HAP-1 (cell line): ENCODE data around the gene PPP2R5B.
A peak's percentile ranks its signal among the peaks of the same experiment; 100 is the strongest.

Experiments
- DNase-seq, 2 experiments: peaks; one replicate each; pipeline ENCODE4 v3.0.0-alpha.2; 2016 to 2020; ENCODE audit warnings: low spot score in 2 of 2
- H3K27me3 ChIP-seq: fragments of 250-450 bp; sonication (Bioruptor Pico); 2 replicates; pipeline ENCODE4 v1.5.1; 2020; ENCODE audit warnings: low read depth, mild to moderate bottlenecking, moderate library complexity
- H3K36me3 ChIP-seq: fragments of 250-450 bp; sonication (Bioruptor Pico); replicated peaks from 2 replicates; pipeline ENCODE4 v1.5.1; 2020; ENCODE audit warnings: mild to moderate bottlenecking
- H3K4me1 ChIP-seq: fragments of 250-450 bp; sonication (Bioruptor Pico); 2 replicates; pipeline ENCODE4 v1.5.1; 2020; ENCODE audit warnings: mild to moderate bottlenecking
- H3K4me3 ChIP-seq: fragments of 250-450 bp; sonication (Bioruptor Pico); 2 replicates; pipeline ENCODE4 v1.5.1; 2020; ENCODE audit warnings: mild to moderate bottlenecking, moderate library complexity
- H3K9me3 ChIP-seq: fragments of 250-450 bp; sonication (Bioruptor Pico); 2 replicates; pipeline ENCODE4 v1.5.1; 2020; ENCODE audit warnings: mild to moderate bottlenecking, moderate library complexity
- in situ Hi-C: fragments of 300-500 bp; cut with MboI; formaldehyde crosslinking; loops from 3 replicates; pipeline ENCODE4 v1.14.3; 2020; ENCODE audit warnings: low sequenced_read_pairs, inconsistent platforms, mixed read lengths

The PPP2R5B gene

DNA sequence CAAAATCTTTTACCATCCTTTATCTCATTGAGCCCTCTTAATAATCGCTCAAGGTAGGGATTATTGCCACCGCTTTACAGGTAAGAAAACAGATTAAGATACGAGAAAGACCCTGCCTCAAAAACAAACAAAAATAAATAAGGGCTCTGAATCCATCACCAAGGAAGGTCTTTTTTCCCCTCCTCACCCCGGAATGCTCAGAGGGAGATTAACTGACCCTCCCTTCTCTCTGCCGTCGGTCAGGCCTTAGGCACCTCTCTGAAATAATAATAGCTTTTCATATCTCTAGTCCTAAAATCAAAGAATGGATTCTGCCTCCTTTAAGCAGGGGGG, 6.9 kb upstream of the PPP2R5B start:
- in situ Hi-C loops, result no loop called here
- peak overlapping the region; percentile 27 for H3K4me3 ChIP-seq

DNA sequence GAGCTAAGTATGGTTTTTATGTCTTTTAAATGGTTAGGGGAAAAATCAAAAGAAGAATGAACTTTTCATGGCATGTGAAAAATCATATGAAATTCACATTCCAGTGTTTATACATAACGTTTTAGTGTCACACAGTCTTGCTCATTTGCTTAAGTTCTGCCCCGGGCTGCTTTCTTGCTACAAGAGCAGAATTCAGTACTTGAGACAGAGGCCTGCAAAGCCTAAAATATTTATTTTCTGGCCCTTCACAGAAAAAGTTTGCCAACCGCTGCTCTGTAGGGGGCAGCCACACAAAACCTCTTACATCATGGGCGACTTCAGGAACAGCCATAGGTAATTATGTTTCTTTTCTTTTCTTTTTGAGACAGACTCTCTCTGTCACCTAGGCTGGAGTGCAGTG, 6.5 kb upstream of the PPP2R5B start:
- no peaks in the 10 kb centered on the region for H3K9me3 ChIP-seq
- H3K36me3 ChIP-seq, result peaks cover 2% of the 10 kb centered on the region; the same call in 1 of the 2 replicates
- peak; percentile 7 to 37 for DNase-seq
- H3K4me3 ChIP-seq, result peak overlapping the region; percentile 27
- no peaks in the 10 kb centered on the region for H3K27me3 ChIP-seq
- H3K4me1 ChIP-seq, result peaks cover 9% of the 10 kb centered on the region
- in situ Hi-C loops, result no loop called here

More for the DNA sequence above, 6.9 kb upstream of the PPP2R5B start:
- H3K36me3 ChIP-seq, result peaks cover 2% of the 10 kb centered on the region; the same call in 1 of the 2 replicates
- H3K9me3 ChIP-seq, result no peaks in the 10 kb centered on the region
- H3K27me3 ChIP-seq, result no peaks in the 10 kb centered on the region
- DNase-seq, result peak in 1 of 2 experiments; percentile 5
- H3K4me1 ChIP-seq, result peaks cover 9% of the 10 kb centered on the region

- in situ Hi-C loops, result no loop called here
- Histone ChIP-seq H3K4me1 (peaks cover 12% of the 10 kb centered on the region), H3K9me3 (no peaks in the 10 kb centered on the region), H3K36me3 (no peaks in the 10 kb centered on the region), H3K27me3 (no peaks in the 10 kb centered on the region), H3K4me3 (no peak overlapping the region)
- DNase-seq, result no peak
Observed at GRCh38 chr11:64919627-64920026, 4.9 kb upstream of the PPP2R5B start.

- in situ Hi-C loops, result no loop called here
- peaks cover 15% of the 10 kb centered on the region for H3K4me1 ChIP-seq
- H3K27me3 ChIP-seq, result no peaks in the 10 kb centered on the region
Observed at GRCh38 chr11:64920124-64920523, 4.4 kb upstream of the PPP2R5B start.

GRCh38 chr11:64921384-64921783, 3.1 kb upstream of the PPP2R5B start:
- DNase-seq, result no peak
- no peaks in the 10 kb centered on the region for H3K27me3 ChIP-seq
- H3K4me3 ChIP-seq, result no peak overlapping the region
- no peaks in the 10 kb centered on the region for H3K9me3 ChIP-seq
- peaks cover 13% of the 10 kb centered on the region for H3K4me1 ChIP-seq
- in situ Hi-C loops, result no loop called here
- H3K36me3 ChIP-seq, result no peaks in the 10 kb centered on the region

More at GRCh38 chr11:64920124-64920523, 4.4 kb upstream of the PPP2R5B start:
- no peak for DNase-seq
- no peaks in the 10 kb centered on the region for H3K36me3 ChIP-seq
- H3K4me3 ChIP-seq, result no peak overlapping the region
- no peaks in the 10 kb centered on the region for H3K9me3 ChIP-seq

DNA sequence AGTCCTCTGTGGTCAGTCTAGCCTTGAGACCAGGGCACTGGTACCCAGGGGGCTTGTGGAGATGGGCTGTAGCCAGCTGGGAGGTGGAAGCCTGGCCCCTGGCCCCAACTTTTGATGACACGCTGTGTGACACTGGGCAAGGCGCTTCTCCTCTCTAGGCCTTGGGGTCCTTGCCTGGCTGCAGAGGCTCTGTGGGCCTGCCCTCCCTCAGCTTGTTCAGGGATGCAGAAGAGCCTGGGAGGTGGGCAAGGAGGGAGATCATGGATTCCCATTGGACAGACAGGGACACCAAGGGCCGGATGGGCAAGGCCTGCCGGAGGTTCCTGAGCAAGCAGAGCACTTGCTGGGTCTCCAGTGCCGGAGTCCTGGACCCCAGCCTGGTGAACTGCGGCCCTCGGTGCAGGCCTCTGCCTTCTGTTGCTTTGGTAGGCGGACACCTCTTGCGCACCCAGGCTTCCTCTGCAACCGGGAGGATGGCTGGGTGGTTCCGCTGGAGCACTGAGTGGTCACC, 1.3 kb upstream of the PPP2R5B start:
- DNase-seq, result no peak
- in situ Hi-C loops, result no loop called here
- Histone ChIP-seq H3K27me3 (no peaks in the 10 kb centered on the region), H3K9me3 (no peaks in the 10 kb centered on the region), H3K4me1 (peaks cover 9% of the 10 kb centered on the region), H3K4me3 (no peak overlapping the region), H3K36me3 (no peaks in the 10 kb centered on the region)

DNA sequence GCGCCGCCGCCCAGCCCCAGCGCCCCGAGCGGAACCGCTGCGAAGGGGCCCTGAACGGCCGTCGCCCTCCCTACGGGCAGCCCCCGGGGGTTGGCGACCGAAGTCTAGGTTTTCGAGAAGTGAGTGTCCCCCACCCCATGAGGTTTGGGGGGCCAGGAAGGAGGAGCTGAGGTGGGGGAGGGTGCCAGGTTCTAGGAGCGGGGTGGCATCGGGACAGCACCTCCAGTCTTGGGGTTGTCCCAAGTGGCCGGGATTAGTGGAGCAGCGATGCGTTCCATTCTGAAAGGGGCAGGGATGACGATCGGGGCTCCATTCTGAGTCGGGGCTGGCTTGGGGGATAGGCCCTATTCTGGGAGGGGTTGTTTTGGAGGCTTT, 408 bp downstream of the PPP2R5B start:
- peak overlapping the region; percentile 48 for H3K4me3 ChIP-seq
- H3K9me3 ChIP-seq, result no peaks in the 10 kb centered on the region
- no peaks in the 10 kb centered on the region for H3K27me3 ChIP-seq
- no peaks in the 10 kb centered on the region for H3K36me3 ChIP-seq
- in situ Hi-C loops, result no loop called here
- H3K4me1 ChIP-seq, result peaks cover 9% of the 10 kb centered on the region
- peak in 1 of 2 experiments; percentile 26 for DNase-seq

GRCh38 chr11:64925536-64926436, 1.3 kb downstream of the PPP2R5B start:
- DNase-seq, result no peak
- H3K4me1 ChIP-seq, result peaks cover 9% of the 10 kb centered on the region
- no peaks in the 10 kb centered on the region for H3K36me3 ChIP-seq
- H3K4me3 ChIP-seq, result peak overlapping the region; percentile 48
- H3K9me3 ChIP-seq, result no peaks in the 10 kb centered on the region
- H3K27me3 ChIP-seq, result no peaks in the 10 kb centered on the region
- in situ Hi-C loops, result no loop called here

DNA sequence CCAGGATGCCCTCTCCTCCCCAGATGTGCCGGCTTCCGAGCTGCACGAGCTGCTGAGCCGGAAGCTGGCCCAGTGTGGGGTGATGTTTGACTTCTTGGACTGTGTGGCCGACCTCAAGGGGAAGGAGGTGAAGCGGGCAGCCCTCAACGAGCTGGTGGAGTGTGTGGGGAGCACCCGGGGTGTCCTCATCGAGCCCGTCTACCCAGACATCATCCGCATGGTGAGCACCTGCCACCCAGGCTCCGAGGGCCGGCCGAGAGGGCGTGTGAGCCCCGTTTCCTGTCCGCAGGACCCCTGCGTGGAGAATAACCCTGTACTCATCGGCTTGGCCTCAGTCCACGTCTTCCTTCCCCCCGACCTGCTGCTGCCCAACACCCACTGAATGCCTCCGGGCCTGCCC, 2.2 kb downstream of the PPP2R5B start:
- H3K4me1 ChIP-seq, result peaks cover 9% of the 10 kb centered on the region

GRCh38 chr11:64928957-64929356, 4.5 kb downstream of the PPP2R5B start:
- no peak overlapping the region for H3K4me3 ChIP-seq
- H3K9me3 ChIP-seq, result no peaks in the 10 kb centered on the region
- in situ Hi-C loops, result no loop called here
- no peak for DNase-seq
- H3K4me1 ChIP-seq, result peaks cover 9% of the 10 kb centered on the region
- H3K36me3 ChIP-seq, result no peaks in the 10 kb centered on the region
- no peaks in the 10 kb centered on the region for H3K27me3 ChIP-seq

More for the DNA sequence above, 2.2 kb downstream of the PPP2R5B start:
- Histone ChIP-seq H3K4me3 (no peak overlapping the region), H3K36me3 (no peaks in the 10 kb centered on the region), H3K27me3 (no peaks in the 10 kb centered on the region), H3K9me3 (no peaks in the 10 kb centered on the region)
- in situ Hi-C loops, result no loop called here
- DNase-seq, result no peak

DNA sequence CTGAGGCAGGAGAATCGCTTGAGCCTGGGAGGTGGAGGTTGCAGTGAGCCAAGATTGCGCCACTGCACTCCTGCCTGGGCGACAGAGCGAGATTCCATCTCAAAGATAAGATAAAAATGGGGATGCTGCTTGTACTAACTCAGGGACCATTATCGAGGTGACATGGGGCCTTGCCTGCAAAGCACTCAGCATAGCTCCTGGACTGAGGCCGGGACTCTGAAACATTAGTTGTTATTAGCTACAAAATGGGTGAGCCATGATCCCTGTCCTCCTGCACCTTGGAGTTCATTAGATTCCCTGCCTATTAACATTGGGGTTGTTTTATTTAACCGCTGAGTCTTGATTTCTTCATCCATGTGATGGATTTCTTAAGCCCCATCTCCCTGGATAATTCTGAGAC, 5.1 kb downstream of the PPP2R5B start:
- Histone ChIP-seq H3K36me3 (no peaks in the 10 kb centered on the region), H3K9me3 (no peaks in the 10 kb centered on the region), H3K27me3 (no peaks in the 10 kb centered on the region), H3K4me3 (no peak overlapping the region), H3K4me1 (peaks cover 6% of the 10 kb centered on the region)
- DNase-seq, result no peak
- in situ Hi-C loops, result no loop called here

GRCh38 chr11:64930340-64930739, 5.9 kb downstream of the PPP2R5B start:
- no peak for DNase-seq
- in situ Hi-C loops, result no loop called here
- Histone ChIP-seq H3K36me3 (no peaks in the 10 kb centered on the region), H3K9me3 (no peaks in the 10 kb centered on the region), H3K27me3 (no peaks in the 10 kb centered on the region), H3K4me1 (peaks cover under 1% of the 10 kb centered on the region), H3K4me3 (no peak overlapping the region)

GRCh38 chr11:64931290-64931689, 6.8 kb downstream of the PPP2R5B start:
- no peak for DNase-seq
- Histone ChIP-seq H3K4me3 (no peak overlapping the region), H3K4me1 (no peaks in the 10 kb centered on the region), H3K9me3 (no peaks in the 10 kb centered on the region), H3K36me3 (no peaks in the 10 kb centered on the region), H3K27me3 (no peaks in the 10 kb centered on the region)
- in situ Hi-C loops, result no loop called here

DNA sequence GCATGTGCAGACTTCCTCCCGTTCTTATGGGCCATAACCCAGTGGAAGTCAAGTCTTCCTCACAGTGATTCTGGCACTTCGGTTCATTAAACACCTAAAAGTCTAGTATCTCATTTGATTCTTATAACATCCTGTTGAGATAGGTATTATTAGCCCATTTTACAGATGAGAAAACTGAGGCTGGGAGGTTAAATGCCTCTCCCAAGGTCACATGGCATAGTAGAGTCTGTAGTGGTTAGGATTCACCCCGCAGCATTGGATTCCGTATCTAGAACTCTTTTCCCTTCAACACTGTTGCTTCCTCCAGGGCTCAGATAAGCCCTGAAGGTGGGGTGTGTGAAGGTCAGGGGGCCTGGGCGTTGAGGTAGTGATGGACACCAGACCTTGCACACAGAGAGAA, 7.8 kb downstream of the PPP2R5B start:
- Histone ChIP-seq H3K4me3 (no peak overlapping the region), H3K36me3 (no peaks in the 10 kb centered on the region), H3K27me3 (no peaks in the 10 kb centered on the region), H3K9me3 (no peaks in the 10 kb centered on the region), H3K4me1 (no peaks in the 10 kb centered on the region)
- no peak for DNase-seq
- in situ Hi-C loops, result no loop called here
